Right ventricle myocardium inferior (tissue), 1 donor: ENCODE results near the gene DYNLT2B. TPM values are rescaled to one million over a fixed set of nuclear protein-coding genes. Genes with fewer than 3 reads are reported as not detected.

Source experiments
- total RNA-seq: library from RNA; stranded (reverse); fragmentation: NEBNext Ultra II Directional; extraction: Animal tissue kit (Norgen Biotek cat#: 25700); gene quantifications from one replicate; pipeline ENCODE4 v1.2.1, GENCODE V29; 2021
- donor health status: DM: no; HTN: yes; CAD: no; lungs with severe emphysema.

Gene DYNLT2B
- total RNA-seq, 1 donor from 2014 or later, result 2.9 TPM

Other genes with a start within 250 kb of the DYNLT2B start
- 91.8 TPM for gene TFRC, start 236.2 kb downstream of the DYNLT2B start, total RNA-seq
- gene ZDHHC19, start 106.8 kb downstream of the DYNLT2B start, total RNA-seq, result not detected
- gene SLC51A, start 101.7 kb downstream of the DYNLT2B start, total RNA-seq, result 0.60 TPM
- 103 TPM for gene PCYT1A, start 30.5 kb downstream of the DYNLT2B start, total RNA-seq
- not detected for gene TM4SF19, start 20.1 kb upstream of the DYNLT2B start, total RNA-seq
- 31.1 TPM for gene UBXN7, start 114.2 kb upstream of the DYNLT2B start, total RNA-seq
- gene RNF168, start 185.5 kb upstream of the DYNLT2B start, total RNA-seq, result 21.9 TPM
- 78.6 TPM for gene SMCO1, start 197.1 kb upstream of the DYNLT2B start, total RNA-seq